Skeletal muscle satellite cell (primary cell): ENCODE measurements around the gene COA1. TPM values are rescaled to one million over a fixed set of nuclear protein-coding genes. Genes with fewer than 3 reads are reported as not detected.
A peak's percentile ranks its signal among the peaks of the same experiment; 100 is the strongest.
"Not testable (repeated sequence)": the region's sequence is repeated elsewhere in the genome, so short reads cannot be mapped to it uniquely, and the experiment has no call there.

ENCODE experiments used
- H3K27me3 ChIP-seq: 2 replicates; pipeline ENCODE4 v1.7.0; 2013; ENCODE audit warnings: low read length; ENCODE audit not compliant: control insufficient read depth, insufficient read depth
- H3K36me3 ChIP-seq: 2 replicates; pipeline ENCODE4 v1.7.0; 2013; ENCODE audit warnings: mild to moderate bottlenecking, control low read depth, low read length; ENCODE audit not compliant: insufficient read depth
- H3K4me1 ChIP-seq: 2 replicates; pipeline ENCODE4 v1.7.0; 2013; ENCODE audit warnings: low read length; ENCODE audit not compliant: control insufficient read depth, insufficient read depth
- H3K4me2 ChIP-seq: 2 replicates; pipeline ENCODE4 v1.7.0; 2013; ENCODE audit warnings: mild to moderate bottlenecking, low read length
- H3K4me3 ChIP-seq: 2 replicates; pipeline ENCODE4 v1.7.0; 2013; ENCODE audit warnings: low read length
- H3K9ac ChIP-seq: 2 replicates; pipeline ENCODE4 v1.7.0; 2013; ENCODE audit warnings: mild to moderate bottlenecking, low read depth, low read length, moderate library complexity
- H3K9me3 ChIP-seq: replicated peaks from 2 replicates; pipeline ENCODE4 v1.7.0; 2013; ENCODE audit warnings: mild to moderate bottlenecking, control low read depth, low read length
- total RNA-seq: library from RNA; depleted of rRNA; stranded (reverse); fragments of >200 nt; gene quantifications from 2 replicates; pipeline ENCODE4 v1.2.3, GENCODE V29; 2012; rRNA removed

The COA1 gene, protein sequence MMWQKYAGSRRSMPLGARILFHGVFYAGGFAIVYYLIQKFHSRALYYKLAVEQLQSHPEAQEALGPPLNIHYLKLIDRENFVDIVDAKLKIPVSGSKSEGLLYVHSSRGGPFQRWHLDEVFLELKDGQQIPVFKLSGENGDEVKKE
- total RNA-seq = 36.0 and 74.7 TPM in 2 replicates

DNA sequence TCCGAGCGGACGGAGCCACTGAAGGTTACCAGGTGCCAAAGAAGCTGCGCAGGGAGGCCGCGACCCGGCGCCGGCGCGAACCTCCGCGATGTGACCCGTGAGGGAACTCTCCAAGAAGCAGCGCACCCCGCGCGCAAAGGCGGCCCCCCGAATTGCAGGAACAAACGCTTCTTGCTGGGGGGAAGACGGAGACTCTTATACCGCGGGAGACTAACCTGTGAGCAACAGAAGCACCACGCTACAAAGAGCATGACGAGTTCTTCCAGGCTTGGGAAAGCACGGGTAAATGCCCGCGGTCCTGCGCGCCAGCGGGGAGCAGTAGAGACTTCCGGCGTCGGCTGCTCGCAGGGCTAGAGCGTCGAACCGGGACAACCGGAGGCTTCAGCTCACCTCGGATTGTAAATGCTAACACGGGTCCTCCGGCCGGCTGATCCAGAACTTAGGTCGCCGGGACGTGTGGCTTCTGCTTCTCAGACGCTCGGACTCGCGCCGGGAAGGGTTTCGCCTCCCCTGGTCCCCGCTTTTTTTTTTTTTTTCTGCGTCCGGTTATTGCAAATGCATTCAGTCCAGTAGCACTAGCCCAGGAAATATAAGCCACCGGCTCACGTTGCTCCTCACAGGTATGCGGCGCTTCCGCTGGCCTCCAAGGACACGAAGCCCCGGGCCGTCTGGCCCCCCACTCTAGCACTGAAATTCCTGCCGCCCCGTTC, at the start of gene COA1:
Gene COA1 (minus strand): TSS at position 310 of the 710 bp plus-strand sequence. CDS start 80,909 bp downstream, outside the sequence.
- H3K4me1 ChIP-seq = peaks cover 8% of the 10 kb centered on the region
- H3K9me3 ChIP-seq = no peaks in the 10 kb centered on the region
- H3K36me3 ChIP-seq = no peaks in the 10 kb centered on the region
- H3K4me3 ChIP-seq = peak within 1 kb of the TSS; percentile 95
- peak within 1 kb of the TSS; percentile 88 for H3K4me2 ChIP-seq
- peak within 1 kb of the TSS; percentile 90 for H3K9ac ChIP-seq
- peaks cover 5% of the 10 kb centered on the region for H3K27me3 ChIP-seq

GRCh38 chr7:43778293-43779044, 49.1 kb upstream of the COA1 start:
- H3K9me3 ChIP-seq, H3K9ac ChIP-seq, H3K27me3 ChIP-seq: not testable (repeated sequence)

DNA sequence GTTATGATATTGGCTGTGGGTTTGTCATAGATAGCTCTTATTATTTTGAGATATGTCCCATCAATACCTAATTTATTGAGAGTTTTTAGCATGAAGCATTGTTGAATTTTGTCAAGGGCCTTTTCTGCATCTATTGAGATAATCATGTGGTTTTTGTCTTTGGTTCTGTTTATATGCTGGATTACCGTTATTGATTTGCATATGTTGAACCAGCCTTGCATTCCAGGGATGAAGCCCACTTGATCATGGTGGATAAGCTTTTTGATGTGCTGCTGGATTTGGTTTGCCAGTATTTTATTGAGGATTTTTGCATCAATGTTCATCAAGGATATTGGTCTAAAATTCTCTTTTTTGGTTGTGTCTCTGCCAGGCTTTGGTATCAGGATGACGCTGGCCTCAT, 45.9 kb upstream of the COA1 start:
- H3K27me3 ChIP-seq, H3K4me1 ChIP-seq, H3K4me3 ChIP-seq, H3K9ac ChIP-seq, H3K9me3 ChIP-seq, H3K36me3 ChIP-seq, H3K4me2 ChIP-seq: not testable (repeated sequence)

More at GRCh38 chr7:43778293-43779044, 49.1 kb upstream of the COA1 start:
- not testable (repeated sequence) for H3K36me3 ChIP-seq, H3K4me1 ChIP-seq, H3K4me3 ChIP-seq, H3K4me2 ChIP-seq

DNA sequence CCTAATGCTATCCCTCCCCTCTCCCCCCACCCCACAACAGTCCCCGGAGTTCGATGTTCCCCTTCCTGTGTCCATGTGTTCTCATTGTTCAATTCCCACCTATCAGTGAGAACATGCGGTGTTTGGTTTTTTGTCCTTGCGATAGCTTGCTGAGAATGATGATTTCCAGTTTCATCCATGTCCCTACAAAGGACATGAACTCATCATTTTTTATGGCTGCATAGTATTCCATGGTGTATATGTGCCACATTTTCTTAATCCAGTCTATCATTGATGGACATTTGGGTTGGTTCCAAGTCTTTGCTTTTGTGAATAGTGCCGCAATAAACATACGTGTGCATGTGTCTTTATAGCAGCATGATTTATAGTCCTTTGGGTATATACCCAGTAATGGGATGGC, 43.9 kb upstream of the COA1 start:
- not testable (repeated sequence) for H3K9ac ChIP-seq, H3K9me3 ChIP-seq, H3K36me3 ChIP-seq, H3K27me3 ChIP-seq, H3K4me2 ChIP-seq, H3K4me1 ChIP-seq, H3K4me3 ChIP-seq

GRCh38 chr7:43771573-43771972, 42.2 kb upstream of the COA1 start:
- Histone ChIP-seq H3K27me3 (no peaks in the 10 kb centered on the region), H3K9ac (no peak overlapping the region), H3K4me3 (no peak overlapping the region), H3K4me2 (no peak overlapping the region), H3K4me1 (no peaks in the 10 kb centered on the region), H3K36me3 (no peaks in the 10 kb centered on the region), H3K9me3 (no peaks in the 10 kb centered on the region)

DNA sequence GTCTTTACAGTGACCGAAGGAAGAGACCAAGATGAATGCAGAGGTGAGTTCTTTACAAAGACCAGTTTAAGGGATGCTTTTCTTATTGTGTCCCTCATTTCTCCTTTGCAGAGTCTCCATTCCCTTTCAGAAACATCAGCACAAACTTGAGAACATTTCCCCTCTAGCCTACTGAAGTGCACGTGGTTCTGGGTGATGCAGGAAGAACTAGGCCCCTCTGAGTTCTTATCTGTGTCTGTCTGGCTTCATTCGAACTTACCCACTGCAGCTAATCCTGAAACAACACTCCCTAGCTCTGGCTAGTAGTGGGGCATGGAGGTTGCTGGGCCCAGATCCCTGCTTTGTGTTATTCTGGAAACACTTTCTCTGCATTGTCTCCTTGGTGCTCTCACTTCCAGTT, 41.8 kb upstream of the COA1 start:
- no peak overlapping the region for H3K4me2 ChIP-seq
- H3K27me3 ChIP-seq = no peaks in the 10 kb centered on the region
- H3K36me3 ChIP-seq = no peaks in the 10 kb centered on the region
- H3K9ac ChIP-seq = no peak overlapping the region
- no peak overlapping the region for H3K4me3 ChIP-seq
- H3K4me1 ChIP-seq = no peaks in the 10 kb centered on the region
- no peaks in the 10 kb centered on the region for H3K9me3 ChIP-seq

DNA sequence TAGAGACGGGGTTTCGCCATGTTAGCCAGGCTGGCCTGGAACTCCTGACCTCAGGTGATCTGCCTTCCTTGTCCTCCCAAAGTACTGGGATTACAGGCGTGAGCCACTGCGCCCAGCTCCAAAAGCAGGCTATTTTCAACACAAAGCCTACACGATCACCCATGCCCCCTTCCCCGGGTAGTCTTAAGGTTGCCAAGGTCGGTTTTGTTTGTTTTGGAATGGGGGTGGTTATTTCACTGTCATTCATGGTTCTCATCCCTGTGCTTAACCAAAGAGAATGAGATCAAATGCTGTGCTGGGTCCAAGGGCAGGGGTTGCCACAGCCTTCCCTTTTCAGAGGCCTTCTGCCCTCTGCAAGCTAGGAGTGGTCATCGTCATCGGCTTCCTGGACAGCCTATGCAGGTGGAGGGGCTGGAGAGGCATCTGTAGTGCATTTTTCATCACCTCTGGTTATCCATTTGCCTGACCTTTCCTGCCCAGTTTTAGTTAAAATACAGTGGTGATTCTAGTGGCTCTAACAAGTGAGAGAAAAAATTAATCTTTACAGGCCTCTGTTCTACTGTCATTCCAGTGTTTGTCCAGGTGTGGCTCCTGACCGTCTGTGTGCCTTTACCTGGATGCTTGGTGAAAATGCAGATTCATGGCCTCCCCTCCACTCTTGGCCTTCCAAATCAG, 40.6 kb upstream of the COA1 start:
- H3K27me3 ChIP-seq = no peaks in the 10 kb centered on the region
- no peak overlapping the region for H3K4me3 ChIP-seq
- H3K36me3 ChIP-seq = no peaks in the 10 kb centered on the region
- H3K4me2 ChIP-seq = no peak overlapping the region
- no peak overlapping the region for H3K9ac ChIP-seq
- no peaks in the 10 kb centered on the region for H3K9me3 ChIP-seq
- peaks cover 2% of the 10 kb centered on the region for H3K4me1 ChIP-seq

DNA sequence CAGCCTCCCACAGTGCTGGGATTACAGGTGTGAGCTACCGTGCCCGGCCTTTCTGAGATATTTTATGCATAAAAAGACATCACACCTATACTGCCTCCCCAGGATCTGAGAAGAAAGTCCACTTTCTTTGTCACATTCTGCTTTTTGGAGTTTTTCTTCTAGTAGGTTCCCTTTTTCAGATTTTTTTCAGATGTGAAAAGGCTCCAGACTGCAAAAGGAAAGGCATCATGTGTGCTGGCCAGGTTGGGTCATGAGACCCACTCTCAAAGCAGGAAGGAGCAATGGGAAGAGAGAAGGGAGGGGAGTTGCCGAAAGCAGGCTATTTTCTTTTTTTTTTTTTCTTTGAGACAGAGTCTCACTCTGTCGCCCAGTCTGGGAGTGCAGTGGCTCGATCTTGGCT, 40.0 kb upstream of the COA1 start:
- Histone ChIP-seq H3K27me3 (no peaks in the 10 kb centered on the region), H3K4me3 (no peak overlapping the region), H3K4me2 (no peak overlapping the region), H3K4me1 (peaks cover 7% of the 10 kb centered on the region), H3K9ac (no peak overlapping the region), H3K9me3 (no peaks in the 10 kb centered on the region), H3K36me3 (no peaks in the 10 kb centered on the region)

DNA sequence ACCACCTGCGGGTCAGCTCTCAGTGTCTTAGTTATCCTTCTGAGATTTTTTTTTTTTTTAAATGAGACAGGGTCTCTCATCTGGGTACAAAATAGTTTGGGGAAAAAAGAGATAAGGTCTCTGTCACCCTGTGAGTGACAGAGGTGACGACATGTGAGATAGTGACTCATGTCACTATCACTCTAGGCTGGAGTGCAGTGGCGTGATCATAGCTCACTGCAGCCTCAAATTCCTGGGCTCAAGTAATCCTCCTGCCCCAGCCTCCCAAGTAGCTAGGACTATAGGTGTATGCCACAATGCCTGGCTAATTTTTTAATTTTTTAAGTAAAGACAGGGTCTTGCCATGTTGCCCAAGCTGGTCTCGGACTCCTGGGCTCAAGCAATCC, 39.6 kb upstream of the COA1 start:
- Histone ChIP-seq H3K27me3 (no peaks in the 10 kb centered on the region), H3K9ac (no peak overlapping the region), H3K9me3 (no peaks in the 10 kb centered on the region), H3K36me3 (no peaks in the 10 kb centered on the region), H3K4me3 (no peak overlapping the region), H3K4me1 (peaks cover 7% of the 10 kb centered on the region), H3K4me2 (no peak overlapping the region)

DNA sequence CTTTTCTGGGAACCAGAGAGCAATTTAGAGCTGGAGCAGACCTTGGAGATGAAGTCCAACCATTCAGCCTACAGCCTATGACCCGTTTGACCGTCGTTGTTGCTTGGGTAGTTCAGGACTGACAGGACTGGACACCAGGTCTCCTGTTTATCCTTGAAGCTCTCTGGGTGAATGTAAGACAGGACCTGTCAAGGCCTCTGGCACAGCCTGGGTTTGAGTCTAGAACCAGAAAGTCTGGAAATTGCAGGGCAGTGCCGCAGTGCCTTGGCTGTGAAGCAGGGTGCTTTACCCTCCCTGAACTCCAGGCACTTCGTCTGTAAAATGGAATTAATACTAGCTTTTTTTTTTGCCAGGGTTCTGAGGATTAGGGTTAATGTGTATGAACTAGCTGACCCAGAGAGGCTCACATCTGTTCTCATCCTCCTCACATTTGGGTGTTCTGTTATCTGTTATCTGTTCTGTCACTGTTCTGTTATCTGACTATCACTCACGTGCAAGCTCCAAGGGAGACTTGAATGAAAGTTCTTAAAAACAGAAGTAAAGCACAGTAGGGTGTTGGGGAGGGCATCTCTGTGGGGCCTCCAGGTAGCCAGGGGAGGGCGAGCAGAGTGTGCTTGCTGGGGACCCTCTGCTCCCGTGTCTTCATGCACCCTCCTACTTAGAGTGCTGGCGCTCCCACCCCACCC, 39.0 kb upstream of the COA1 start:
- Histone ChIP-seq H3K9ac (no peak overlapping the region), H3K27me3 (no peaks in the 10 kb centered on the region), H3K36me3 (no peaks in the 10 kb centered on the region), H3K4me1 (peaks cover 7% of the 10 kb centered on the region), H3K9me3 (no peaks in the 10 kb centered on the region), H3K4me3 (no peak overlapping the region), H3K4me2 (no peak overlapping the region)

GRCh38 chr7:43767311-43767710, 38.0 kb upstream of the COA1 start:
- Histone ChIP-seq H3K27me3 (no peaks in the 10 kb centered on the region), H3K9ac (no peak overlapping the region), H3K9me3 (no peaks in the 10 kb centered on the region), H3K4me2 (no peak overlapping the region), H3K4me1 (peaks cover 7% of the 10 kb centered on the region), H3K36me3 (no peaks in the 10 kb centered on the region), H3K4me3 (no peak overlapping the region)
